Cerebellar cortex (tissue), 1 donor: Measurements from ENCODE around the gene TSPAN12.
"Not testable (repeated sequence)": the region's sequence is repeated elsewhere in the genome, so short reads cannot be mapped to it uniquely, and the experiment has no call there.

Experiments
- DNase-seq: peaks from one replicate; pipeline ENCODE4 v3.0.0-alpha.2; 2015; ENCODE audit warnings: low spot score

The TSPAN12 gene, protein sequence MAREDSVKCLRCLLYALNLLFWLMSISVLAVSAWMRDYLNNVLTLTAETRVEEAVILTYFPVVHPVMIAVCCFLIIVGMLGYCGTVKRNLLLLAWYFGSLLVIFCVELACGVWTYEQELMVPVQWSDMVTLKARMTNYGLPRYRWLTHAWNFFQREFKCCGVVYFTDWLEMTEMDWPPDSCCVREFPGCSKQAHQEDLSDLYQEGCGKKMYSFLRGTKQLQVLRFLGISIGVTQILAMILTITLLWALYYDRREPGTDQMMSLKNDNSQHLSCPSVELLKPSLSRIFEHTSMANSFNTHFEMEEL

DNA sequence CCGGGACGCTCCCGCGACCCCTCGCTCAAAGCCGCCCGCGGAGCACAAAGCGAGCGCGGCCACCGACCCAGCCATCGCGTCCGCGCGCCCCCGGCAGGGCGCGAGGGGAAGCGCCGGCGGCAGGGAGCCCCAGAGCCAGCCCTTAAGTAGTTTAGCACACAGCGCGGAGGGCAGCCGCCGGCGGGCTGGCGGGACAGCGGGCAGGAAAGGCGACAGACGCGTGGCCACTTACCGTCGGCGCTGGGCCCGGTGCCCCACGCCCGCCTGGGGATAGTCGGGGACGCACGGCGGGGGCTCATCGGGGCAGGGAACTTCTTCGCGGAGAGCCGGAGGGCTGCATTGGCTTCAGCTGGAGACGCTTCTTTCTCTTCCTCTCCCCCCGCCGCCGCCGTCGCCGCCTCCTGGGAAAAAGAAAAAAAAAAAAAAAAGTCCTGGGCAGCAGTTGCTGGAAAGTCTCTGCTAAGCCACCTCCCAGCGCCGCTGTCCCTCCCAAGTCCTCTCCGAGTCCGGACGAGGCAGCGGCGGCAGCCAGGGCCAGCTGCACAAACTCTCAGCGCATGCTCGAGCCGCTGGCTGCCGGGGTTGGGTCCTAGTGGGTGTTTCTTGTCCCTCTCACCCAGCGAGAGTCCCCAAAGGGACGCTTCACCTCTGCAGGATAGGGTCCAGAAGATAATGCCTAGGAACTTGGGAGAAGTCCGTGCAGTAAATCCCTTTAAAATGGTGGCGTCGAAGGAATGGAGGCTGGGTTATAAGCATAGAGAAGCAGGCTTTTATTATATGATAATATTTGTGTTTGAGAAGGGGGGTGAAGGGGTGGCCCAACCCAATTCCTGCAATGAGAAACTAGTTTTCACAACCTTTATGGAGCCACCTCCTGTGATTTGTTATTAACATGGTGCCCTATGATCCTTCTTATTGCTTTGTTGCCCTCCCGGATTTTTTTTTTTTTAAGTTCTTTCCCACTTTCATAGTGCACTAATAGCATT lies at the start of gene TSPAN12:
Gene TSPAN12 (minus strand): TSS at position 557 of the 986 bp plus-strand sequence. CDS start 1,381 bp downstream, outside the sequence.
- DNase-seq: peak; percentile 54

DNA sequence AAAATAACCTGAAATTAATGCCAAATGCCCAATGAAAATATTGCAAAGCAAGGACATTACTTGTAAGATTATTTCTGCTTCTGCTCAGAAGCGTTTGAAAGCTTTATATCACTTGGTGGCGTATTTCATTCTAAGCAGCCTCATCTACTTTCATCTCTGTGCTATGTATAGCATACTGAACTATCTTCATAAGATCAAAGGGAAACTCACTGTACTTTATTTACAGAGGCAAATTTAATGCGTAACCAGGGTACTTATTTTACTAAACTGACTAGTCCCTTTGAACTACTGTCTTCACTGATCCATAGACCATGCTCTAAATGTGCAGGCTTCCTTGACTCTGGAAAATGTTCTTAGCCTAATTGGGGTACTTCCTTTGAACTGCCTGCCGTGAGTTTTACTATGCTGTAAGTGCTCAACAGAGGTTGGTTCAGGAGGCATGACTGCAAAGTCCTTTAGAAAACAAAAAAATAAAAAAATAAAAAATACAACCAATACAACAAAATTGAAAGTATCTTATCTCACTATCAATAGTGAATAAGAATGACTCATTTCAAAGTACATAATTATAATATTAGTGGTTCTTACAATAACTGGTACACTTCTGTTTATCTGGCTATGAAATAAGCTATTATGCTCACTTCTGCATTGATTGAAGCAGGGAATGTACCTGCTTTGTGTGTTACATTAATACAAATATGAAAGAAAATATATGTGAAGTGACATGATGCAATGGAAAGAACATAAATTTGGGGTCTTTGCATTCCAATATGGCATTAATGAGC lies 41.0 kb upstream of the TSPAN12 start:
- no peak for DNase-seq

DNA sequence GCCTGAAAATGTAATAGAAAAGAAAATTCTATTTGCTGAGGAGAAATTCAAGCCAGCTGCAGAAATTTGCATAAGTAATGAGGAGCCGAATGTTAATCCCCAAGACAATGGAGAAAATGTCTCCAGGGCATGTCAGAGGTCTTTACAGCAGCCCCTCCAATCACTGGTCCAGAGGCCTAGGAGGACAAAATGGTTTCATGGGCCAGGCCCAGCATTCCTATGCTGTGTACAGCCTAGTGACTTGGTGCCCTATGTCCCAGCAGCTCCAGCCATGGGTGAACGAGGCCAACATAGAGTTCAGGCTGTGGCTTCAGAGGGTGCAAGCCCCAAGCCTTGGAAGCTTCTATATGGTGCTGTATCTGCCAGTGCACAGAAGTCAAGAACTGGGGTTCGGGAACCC lies 37.3 kb upstream of the TSPAN12 start:
- not testable (repeated sequence) for DNase-seq

DNA sequence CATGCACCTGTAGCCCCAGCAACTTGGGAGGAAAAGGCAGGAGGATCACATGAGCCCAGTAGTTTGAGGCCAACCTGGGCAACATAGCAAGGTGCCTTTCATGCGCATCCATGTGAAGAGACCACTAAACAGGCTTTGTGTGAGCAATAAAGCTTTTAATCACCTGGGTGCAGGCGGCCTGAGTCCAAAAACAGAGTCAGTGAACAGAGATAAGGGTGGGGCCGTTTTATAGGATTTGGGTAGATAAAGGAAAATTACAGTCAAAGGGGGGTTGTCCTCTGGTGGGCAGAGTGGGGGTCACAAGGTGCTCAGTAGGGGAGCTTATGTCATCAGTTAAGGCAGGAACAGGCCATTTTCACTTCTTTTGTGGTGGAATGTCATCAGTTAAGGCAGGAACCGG lies 27.7 kb upstream of the TSPAN12 start:
- not testable (repeated sequence) for DNase-seq

DNA sequence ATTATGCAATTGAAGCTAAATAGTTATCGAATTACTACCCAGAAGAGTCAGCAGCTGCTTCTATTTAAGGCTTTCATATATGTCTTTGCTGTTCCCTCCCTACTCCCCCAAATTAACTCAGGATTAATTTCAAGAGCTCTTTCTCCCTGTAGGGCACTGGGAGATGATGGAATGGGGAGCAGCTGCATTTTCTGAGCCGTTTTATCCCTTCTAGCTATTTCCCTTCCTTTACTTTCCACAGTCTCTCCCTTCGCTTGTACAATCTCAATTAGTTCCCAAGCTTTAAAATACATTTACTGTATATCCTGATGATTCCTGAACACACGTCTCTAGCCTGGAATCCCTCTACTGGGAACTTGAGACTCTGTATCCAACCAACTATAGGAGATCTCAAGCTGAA lies 19.8 kb upstream of the TSPAN12 start:
- no peak for DNase-seq

DNA sequence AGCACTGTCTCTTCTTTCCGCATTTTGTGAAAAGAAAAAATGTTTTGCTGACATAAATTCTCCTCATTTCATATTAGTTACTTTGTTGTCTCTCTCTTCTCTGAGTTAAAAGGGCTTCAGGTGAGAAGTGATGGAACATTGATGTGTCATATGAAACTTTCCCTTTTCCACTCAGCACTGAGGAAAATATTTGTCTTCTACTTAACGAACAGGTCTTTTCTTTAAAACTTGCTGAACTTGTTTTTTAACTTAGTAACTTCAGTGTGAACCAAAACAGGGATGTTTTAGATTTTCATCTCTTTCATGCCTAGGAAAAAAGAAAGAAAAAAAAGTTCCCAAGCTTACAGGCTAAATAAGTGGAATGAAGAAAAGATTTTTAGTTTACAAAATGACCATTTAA lies 19.0 kb upstream of the TSPAN12 start:
- no peak for DNase-seq

DNA sequence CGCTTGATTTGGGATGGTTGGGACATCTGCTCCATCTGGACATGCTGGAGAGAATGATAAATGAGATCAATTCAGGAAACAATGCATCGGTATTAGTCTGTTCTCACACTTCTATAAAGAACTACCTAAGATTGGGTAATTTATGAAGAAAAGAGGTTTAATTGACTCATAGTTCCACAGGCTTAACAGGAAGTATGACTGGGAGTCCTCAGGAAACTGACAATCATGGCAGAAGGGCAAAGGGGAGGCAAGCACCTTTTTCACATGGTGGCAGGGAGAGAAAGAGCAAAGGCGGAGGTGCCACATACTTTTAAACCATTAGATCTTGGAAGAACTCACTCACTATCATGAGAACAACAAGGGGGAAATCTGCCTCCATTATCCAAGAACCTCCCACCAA lies 16.8 kb upstream of the TSPAN12 start:
- DNase-seq: no peak

DNA sequence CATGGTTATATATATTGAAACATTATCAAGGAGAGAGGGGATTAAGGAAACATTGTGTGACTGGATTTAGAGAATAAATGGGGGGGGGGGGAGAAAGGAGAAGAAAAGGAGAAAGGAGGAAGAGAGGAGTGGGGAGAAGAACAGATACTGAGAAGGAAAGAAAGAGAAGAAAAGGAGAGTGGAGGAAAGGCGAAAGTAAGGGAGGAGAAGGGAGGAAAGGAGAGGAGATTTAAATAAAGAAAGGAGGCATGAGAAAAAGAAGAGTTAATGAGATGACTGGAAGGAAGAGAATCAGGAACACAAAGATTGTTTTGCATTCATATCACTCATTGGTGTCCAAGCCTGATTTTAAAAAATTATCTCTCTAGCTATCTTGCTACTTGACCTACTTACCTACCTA lies 16.1 kb upstream of the TSPAN12 start:
- no peak for DNase-seq

DNA sequence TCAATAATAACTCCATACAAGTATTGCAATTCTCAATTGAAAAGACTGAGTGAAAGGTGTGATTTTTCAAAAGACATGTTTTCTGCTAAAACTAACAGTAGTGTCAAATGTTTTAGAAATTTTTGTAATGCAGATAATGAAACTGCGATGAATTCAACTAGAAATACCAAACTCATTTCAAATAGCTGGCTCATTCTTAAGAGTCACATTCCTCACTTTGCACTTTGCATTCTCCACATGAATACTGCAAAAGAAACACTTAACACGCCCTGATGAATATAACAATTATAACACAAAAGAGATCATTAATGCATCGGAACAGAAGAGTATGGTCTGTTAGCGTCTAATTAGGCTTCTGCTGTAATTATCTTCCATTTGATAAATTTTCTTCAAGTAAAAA lies 15.5 kb upstream of the TSPAN12 start:
- DNase-seq: no peak

DNA sequence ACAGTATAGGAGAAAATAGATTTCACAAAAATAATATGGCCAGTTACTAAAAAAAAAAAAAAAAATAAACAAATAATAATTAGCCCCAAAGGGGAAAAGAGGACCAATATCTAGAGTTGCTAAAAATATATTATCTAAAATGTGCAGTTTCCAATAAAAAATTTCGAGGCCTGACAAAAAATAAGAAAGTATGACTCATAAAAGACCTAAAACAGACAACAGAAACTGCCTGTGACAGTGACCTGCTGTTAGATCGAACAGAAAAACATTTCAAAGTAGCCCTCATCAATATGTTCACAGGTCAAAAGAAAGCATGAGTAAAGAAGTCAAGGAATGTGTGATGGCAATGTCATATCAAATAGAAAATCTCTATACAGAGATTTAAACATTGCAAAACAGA lies 11.8 kb upstream of the TSPAN12 start:
- no peak for DNase-seq

DNA sequence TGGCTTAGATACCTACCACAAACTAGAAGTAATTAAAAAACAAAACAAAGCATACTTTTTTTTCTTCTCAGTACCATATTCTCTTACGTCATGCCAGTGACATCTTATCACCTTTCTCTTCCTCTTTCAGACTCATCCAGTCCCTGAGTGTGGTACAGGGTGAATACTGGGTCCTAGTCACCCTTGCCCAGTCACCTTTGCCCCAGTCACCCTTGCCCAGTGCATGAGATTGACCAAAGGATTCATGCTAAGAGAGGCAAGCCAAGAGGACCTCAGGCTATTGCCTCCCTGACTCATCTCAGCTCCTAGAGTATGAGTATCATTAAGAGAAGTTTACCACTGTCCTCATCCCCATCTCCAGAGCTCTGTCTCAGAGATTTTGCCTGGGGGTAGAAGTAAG lies 10.0 kb upstream of the TSPAN12 start:
- DNase-seq: no peak

DNA sequence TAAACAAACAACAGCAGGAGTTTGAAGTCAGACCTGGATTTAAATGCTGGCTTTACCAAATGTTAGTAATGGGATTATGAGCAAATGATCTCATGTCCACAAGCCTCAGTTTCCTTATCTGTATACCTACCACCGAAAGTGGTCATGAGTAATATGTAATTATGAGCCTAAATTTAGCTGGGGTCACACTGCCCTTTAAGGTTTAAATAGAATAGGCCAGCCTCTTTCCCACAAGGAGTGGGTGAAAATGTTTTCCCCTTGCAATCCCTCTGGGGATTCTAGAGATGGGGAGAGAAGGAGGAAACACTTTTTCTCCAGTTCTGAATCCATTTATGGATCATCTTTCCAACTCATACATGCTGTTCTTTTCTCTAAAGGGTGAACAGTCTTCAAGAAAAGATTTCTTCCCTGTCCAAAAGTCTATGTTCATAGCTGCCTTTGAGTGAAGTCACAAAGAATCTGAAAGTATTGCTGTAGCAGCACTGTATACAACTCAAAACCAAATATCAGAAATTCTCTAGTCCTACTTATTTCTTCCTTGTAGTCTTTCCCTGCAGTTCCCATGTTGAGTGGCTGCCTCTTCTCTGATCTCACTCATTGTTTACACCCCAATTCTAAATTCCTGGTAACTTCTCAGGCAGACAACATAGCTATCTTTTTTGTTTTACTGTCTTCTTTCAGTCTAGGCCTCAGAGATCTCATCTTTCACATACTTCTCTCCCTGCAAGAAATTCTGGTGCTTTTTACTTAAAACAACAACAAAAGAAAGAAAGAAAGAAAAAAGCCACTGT lies 7.4 kb upstream of the TSPAN12 start:
- no peak for DNase-seq

DNA sequence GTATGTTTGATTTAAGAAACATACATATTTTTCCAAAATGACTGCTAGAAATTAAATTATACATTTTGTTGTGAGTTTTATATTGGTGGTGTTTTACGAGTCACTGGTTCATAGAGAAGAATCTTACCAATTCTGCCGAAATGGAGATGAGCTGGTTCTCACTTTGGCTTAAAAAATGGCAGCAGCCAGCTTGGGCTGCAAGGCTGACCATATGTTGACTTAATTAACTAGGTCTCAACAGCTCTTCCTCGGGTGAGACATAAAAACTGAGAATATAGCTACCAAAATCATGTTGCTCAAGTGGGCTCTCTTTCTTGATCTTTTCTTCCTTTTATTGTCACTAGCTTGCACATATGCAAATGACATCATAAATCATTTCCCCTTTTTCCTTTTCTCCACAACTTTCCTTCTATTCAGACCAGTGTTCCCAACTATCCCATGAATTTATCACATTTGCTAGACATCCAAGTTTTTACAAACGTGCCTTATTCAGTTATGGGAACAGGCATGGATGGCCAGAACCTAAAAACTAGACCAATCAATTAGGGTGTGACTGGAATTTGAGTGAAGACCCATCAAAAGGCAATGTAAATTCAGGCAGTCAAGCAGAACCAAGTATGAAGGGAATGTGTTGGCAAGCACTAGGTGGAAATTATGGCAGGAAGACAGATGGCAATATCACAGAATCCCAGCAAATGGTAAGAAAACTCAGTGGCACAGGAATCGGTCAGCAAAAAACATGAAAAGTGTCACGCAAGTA lies 6.4 kb upstream of the TSPAN12 start:
- DNase-seq: peak; percentile 84

DNA sequence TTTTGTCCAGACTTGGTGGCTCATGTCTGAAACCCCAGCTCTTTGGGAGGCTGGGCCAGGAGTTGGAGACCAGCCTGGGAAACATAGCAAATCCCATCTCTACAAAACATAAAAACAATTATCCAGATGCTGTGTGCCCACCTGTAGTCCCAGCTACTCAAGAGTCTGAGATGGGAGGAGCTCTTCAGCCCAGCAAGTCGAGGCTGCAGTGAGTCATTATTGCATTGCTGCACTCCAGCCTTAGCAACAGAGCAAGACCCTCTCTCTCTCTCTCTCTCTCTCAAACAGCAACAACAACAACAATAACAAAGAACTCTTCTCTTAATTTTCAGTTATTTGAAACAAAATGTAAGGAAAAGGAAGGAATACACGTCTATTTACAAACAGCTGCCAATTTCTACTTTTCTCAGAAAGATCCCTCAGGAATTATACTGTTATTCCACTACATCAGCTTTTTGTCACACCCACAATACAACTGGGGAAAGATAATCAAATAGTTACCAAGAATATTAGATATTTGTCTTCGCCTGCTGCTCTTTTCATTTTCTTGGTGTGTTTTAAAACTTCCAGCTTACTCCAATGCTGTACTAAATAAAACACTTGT lies 5.1 kb upstream of the TSPAN12 start:
- DNase-seq: no peak

DNA sequence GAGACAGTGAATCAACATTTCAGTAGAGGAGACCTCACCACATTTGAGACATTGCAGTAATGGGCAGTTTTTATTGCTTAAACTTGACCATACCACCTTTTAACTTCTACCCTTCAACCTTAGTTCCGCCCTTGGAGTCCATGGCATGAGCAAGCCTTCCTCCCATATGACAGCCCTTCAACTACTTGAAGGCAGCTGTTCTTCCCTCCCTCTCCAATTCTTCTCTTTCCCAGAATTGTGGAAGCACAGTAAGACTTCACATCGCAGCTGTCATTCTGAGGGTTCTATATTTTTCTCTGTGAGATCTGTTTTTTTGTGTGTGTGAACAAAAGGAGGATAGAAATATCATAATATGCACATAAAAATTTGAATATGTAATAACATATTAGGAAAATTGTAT lies 2.2 kb upstream of the TSPAN12 start:
- DNase-seq: no peak

DNA sequence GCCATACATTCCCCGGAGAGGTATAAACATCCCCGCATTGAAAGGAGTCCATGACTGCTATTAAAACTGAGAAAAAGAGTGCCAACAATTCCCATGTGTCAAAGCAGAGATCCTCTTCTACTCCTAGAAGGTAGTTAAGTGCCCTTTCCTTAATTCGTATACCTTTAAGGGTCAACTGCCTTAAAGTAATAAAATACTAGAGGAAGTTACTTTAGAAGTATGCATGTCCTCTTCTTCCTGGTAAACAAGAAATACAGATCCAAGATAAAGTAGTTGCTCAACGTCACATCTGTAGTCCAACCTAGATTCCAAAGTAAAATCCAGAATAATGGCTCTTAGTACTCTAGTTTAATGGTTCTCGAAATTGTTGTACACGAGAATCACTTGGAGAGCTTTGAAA lies 1.5 kb upstream of the TSPAN12 start:
- no peak for DNase-seq

DNA sequence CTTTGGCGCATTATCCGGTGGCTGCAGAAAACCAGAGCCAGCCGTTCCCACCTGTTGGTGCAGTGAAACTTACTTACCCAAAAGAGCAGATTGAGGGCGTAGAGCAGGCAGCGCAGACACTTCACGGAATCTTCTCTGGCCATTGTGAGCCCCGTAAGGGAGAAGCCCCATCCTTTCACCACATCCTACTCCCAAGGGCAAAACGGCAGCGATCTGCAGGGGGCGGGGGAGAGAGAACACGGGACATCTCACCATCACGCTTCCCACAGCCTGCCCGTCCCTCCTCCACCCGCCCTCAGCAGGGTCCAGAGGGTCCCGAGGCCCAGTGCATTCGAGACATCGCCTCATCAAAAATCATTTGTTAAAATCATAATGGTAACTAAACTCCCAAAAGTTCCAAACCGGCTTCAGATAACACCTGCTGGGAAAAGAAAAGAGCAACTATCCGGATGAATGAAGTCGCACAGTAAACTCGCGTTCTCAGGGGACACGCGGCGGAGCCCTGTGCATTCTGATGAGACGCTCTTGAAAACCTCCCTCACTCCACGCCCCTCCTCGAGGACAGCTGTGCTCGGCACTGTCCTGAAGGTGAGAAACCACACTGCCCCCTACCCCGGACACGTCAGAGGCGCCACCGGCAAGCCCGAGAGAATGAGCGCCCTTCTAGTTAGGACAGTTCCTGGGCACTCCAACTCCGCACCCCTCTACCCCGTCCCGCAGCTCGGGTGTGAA lies 1.2 kb downstream of the TSPAN12 start:
- peak; percentile 9 for DNase-seq

DNA sequence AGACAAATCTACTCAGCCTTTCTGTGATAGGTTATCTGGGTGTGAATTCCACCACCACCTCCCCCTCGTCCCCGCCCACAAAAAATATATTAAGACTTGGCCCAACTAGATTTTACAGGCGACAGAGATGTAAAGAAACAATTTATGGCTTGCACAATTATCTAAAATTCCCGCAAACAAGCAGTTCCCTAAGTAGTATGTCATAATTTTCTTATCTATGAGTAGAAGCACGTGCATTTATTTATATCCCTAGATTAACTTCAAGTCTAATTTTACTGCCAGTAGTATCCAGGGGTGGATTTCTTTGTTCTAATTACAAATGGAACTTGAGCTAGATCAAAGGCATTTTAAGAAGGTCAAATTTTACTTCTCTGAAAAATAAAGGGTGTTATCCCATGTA lies 1.7 kb downstream of the TSPAN12 start:
- DNase-seq: no peak

DNA sequence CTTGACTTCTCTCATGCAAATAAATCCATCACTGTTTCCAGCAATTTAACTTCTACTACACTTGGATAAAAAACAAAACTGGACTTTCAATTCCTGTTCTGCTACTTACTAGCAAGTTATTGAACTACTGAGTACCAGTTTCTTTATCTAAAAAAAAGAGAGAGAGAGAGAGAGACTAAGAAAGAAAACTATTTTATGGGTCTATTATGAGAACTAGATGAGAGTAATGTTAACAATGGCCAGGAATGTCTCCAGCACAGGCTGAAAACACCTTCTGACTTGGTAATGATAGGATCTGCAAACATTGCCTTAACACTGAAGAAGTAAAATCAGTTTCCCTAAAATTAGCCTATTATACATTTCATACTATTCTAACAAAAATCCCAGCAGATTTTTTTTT lies 5.2 kb downstream of the TSPAN12 start:
- DNase-seq: no peak

DNA sequence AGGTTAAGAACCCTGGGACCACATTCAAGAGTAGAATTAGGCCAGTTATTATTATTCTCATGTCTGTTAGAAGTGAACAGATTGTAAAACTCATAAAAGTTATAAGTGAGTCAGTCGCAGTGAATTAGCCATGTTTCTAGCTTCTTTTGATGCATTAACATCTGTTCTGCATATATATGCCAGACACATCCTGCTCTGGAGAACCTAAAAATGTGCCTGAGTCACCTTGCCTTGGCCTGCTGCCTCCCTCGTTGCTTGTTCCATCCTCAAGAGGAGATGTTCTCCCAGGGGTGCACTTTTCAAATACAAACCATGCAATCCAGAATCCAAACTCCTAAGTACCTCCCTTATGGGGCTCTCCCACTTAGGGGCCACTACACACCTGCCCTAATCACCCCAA lies 14.8 kb downstream of the TSPAN12 start:
- no peak for DNase-seq
